Measurements from ENCODE around the gene PHRF1.

DNA sequence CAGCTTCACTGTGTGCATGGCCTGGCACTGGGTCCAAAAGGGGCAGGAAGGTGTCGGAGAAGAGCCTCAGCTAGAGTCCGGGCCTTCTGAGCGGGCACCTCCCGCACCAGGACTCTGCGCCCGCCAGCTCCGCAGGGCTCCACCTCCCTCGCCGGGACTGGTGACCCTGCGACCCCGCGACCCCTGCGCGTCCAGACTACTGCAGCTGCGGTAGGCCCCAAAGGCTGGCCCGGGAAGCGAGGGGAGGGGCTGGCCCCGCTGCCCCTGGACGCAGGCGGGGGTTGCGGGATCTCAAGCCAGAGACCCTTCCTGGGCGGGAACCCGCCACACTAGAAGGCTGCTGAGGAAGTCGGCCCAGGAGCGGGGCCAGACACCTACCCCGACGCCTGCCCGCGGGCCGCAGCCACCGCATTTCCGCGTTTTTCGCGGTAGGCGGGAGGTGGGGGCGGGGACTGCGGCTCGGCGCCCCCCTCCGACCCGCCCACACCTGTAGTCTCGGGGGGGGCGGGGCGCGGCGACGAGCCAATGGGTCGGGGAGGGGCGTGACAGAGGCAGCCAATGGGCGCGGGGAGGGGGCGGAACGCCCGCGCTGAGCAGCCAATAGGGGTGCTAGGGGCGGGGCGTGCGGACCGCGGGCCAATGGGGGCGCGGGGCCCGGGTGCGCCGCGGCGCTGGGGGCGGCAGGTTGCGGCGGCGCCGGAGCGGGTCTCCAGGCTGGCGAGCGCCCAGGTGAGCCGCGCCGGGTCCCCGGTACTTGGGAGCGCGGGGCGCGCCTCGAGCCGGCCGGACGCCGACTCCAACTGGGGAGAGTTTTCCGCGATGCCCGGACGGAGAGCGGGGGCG, 15.7 kb upstream of the PHRF1 start, which contains the start of the genes LMNTD2 and RASSF7:
- TF ChIP-seq, protein P1, sequence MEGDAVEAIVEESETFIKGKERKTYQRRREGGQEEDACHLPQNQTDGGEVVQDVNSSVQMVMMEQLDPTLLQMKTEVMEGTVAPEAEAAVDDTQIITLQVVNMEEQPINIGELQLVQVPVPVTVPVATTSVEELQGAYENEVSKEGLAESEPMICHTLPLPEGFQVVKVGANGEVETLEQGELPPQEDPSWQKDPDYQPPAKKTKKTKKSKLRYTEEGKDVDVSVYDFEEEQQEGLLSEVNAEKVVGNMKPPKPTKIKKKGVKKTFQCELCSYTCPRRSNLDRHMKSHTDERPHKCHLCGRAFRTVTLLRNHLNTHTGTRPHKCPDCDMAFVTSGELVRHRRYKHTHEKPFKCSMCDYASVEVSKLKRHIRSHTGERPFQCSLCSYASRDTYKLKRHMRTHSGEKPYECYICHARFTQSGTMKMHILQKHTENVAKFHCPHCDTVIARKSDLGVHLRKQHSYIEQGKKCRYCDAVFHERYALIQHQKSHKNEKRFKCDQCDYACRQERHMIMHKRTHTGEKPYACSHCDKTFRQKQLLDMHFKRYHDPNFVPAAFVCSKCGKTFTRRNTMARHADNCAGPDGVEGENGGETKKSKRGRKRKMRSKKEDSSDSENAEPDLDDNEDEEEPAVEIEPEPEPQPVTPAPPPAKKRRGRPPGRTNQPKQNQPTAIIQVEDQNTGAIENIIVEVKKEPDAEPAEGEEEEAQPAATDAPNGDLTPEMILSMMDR (IDR thresholded peaks at IDR 0.05; ENCODE audit: poor library complexity) = no peak
- TF ChIP-seq EZH2phosphoT487 (IDR thresholded peaks at IDR 0.05; ENCODE audit: low read depth, severe bottlenecking, unreplicated experiment) (no peak), EZH2 (IDR thresholded peaks at IDR 0.05; ENCODE audit: borderline replicate concordance) (no peak)

Measured in hepatocyte (in vitro differentiated cells).